ENCODE results near the gene PRR5.
"Not testable (repeated sequence)": the region's sequence is repeated elsewhere in the genome, so short reads cannot be mapped to it uniquely, and the experiment has no call there.

Gene PRR5

GRCh38 chr22:44669561-44669976 lies 32.4 kb upstream of the PRR5 start:
- peak overlapping the region in 1 of 2 experiments; percentile 15 for H3K4me3 ChIP-seq (ENCODE audit: low read depth in 1 of 2, low read length in 1 of 2)
- no peaks in the 10 kb centered on the region for H3K36me3 ChIP-seq
- peaks cover 33 to 34% of the 10 kb centered on the region in 2 experiments for H3K4me1 ChIP-seq (ENCODE audit: control insufficient read depth in 1 of 2, insufficient read depth in 1 of 2, low read depth in 1 of 2, low read length in 1 of 2)
- peaks cover 68% of the 10 kb centered on the region for H3K27me3 ChIP-seq
- H3K9me3 ChIP-seq = no peaks in the 10 kb centered on the region
- no peak overlapping the region for H3K27ac ChIP-seq
- no peak for TF ChIP-seq CTCF (IDR thresholded peaks at IDR 0.05)

GRCh38 chr22:44670220-44670988 lies 31.6 kb upstream of the PRR5 start:
- no peak overlapping the region for H3K4me3 ChIP-seq (ENCODE audit: low read depth in 1 of 2, low read length in 1 of 2)
- H3K27ac ChIP-seq = no peak overlapping the region
- H3K9me3 ChIP-seq = no peaks in the 10 kb centered on the region
- no peak for TF ChIP-seq CTCF (IDR thresholded peaks at IDR 0.05)
- no peaks in the 10 kb centered on the region for H3K36me3 ChIP-seq
- H3K27me3 ChIP-seq = peaks cover 72% of the 10 kb centered on the region
- peaks cover 24 to 26% of the 10 kb centered on the region in 2 experiments for H3K4me1 ChIP-seq (ENCODE audit: control insufficient read depth in 1 of 2, insufficient read depth in 1 of 2, low read depth in 1 of 2, low read length in 1 of 2)

- TF ChIP-seq CTCF (IDR thresholded peaks at IDR 0.05) = no peak
- H3K9me3 ChIP-seq = no peaks in the 10 kb centered on the region
- H3K27me3 ChIP-seq = peaks cover 80% of the 10 kb centered on the region
- no peaks in the 10 kb centered on the region for H3K36me3 ChIP-seq
- peaks cover 17% of the 10 kb centered on the region in 2 experiments for H3K4me1 ChIP-seq (ENCODE audit: control insufficient read depth in 1 of 2, insufficient read depth in 1 of 2, low read depth in 1 of 2, low read length in 1 of 2)
- H3K27ac ChIP-seq = no peak overlapping the region
- no peak overlapping the region for H3K4me3 ChIP-seq (ENCODE audit: low read depth in 1 of 2, low read length in 1 of 2)
Observed at GRCh38 chr22:44671742-44672141, 30.3 kb upstream of the PRR5 start.

GRCh38 chr22:44672632-44673031 lies 29.4 kb upstream of the PRR5 start:
- H3K27me3 ChIP-seq = peaks cover 80% of the 10 kb centered on the region
- H3K9me3 ChIP-seq = no peaks in the 10 kb centered on the region
- H3K4me1 ChIP-seq (ENCODE audit: control insufficient read depth in 1 of 2, insufficient read depth in 1 of 2, low read depth in 1 of 2, low read length in 1 of 2) = peaks cover 17 to 20% of the 10 kb centered on the region in 2 experiments
- no peak for TF ChIP-seq CTCF (IDR thresholded peaks at IDR 0.05)
- no peak overlapping the region for H3K27ac ChIP-seq
- no peaks in the 10 kb centered on the region for H3K36me3 ChIP-seq
- H3K4me3 ChIP-seq (ENCODE audit: low read depth in 1 of 2, low read length in 1 of 2) = no peak overlapping the region

- Histone ChIP-seq H3K9me3 (no peaks in the 10 kb centered on the region), H3K27me3 (peaks cover 80% of the 10 kb centered on the region), H3K27ac (no peak overlapping the region), H3K36me3 (no peaks in the 10 kb centered on the region), H3K4me1 (ENCODE audit: control insufficient read depth in 1 of 2, insufficient read depth in 1 of 2, low read depth in 1 of 2, low read length in 1 of 2) (peaks cover 12 to 15% of the 10 kb centered on the region in 2 experiments), H3K4me3 (ENCODE audit: low read depth in 1 of 2, low read length in 1 of 2) (no peak overlapping the region)
- no peak for TF ChIP-seq CTCF (IDR thresholded peaks at IDR 0.05)
Observed at GRCh38 chr22:44673406-44673805, 28.6 kb upstream of the PRR5 start.

- H3K27me3 ChIP-seq = peaks cover 80% of the 10 kb centered on the region
- peaks cover 7 to 12% of the 10 kb centered on the region in 2 experiments for H3K4me1 ChIP-seq (ENCODE audit: control insufficient read depth in 1 of 2, insufficient read depth in 1 of 2, low read depth in 1 of 2, low read length in 1 of 2)
- H3K4me3 ChIP-seq (ENCODE audit: low read depth in 1 of 2, low read length in 1 of 2); H3K9me3 ChIP-seq; H3K27ac ChIP-seq; H3K36me3 ChIP-seq: not testable (repeated sequence)
Observed at GRCh38 chr22:44676066-44676440, 26.0 kb upstream of the PRR5 start.

Measured in neutrophil (primary cell).